Stimulated activated CD8-positive, alpha-beta memory T cell treated with anti-CD3 and anti-CD28 coated beads, Interleukin-2, amount 100 ng/mL, for 48 hours (primary cell): ENCODE measurements around the gene KISS1R.

ENCODE experiments used
- DNase-seq, 2 donors: peaks; one replicate each; pipeline ENCODE4 v3.0.0-alpha.2; 2020; ENCODE audit warnings: low read depth in 2 of 2

Gene KISS1R

DNA sequence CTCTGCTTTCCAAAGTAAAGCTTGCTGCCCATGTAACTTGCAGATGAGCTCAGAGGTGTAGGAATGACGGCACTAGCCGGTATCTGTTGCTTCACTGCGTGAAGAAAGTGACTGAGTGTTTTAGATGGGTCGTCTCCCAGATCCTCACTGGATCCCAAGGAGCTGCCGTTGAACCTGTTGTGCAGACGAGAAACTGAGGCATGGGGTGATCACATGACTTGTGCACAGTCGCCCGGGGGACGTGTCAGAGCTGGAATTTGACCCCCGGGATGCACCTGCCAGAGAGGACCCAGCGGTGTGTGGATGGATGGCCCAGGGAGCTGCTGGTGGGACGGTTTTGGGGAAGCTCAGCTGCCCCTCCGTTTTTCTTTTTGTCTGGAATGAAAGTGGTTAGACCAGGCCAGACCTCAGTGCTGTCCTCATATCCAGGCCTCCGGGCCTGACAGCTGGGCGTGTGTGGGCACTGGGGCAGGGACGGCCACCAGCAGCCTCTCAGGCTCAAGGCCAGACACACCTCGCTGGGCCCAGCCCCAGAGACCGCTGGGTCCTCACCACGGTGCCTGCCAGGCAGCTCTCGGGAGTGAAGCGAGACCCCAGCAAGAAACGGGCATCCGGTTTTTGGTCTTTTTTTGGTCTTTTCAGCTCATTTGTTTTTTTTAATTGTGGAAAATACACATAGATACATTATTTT is 21.2 kb downstream of the KISS1R start:
- DNase-seq, result no peak

DNA sequence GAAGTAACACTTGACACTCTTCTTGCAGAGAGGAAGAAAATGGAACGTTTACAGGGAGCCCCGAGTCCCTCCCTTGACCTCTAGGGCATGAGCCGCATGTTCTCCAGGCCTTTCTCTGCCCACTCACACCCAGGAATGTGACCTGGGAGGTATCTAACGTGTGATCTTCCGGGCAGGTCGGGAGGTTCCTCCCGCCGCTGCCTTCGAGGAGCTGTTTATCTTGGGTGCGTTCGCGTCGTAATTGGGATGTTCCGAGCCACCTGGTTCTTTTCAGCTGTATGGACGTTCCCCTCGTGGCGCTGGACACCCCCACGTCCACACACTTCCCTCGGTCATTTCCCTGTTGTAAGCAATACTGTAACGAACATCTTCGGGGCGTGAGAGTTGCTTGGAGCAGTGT is 22.3 kb downstream of the KISS1R start:
- no peak for DNase-seq

DNA sequence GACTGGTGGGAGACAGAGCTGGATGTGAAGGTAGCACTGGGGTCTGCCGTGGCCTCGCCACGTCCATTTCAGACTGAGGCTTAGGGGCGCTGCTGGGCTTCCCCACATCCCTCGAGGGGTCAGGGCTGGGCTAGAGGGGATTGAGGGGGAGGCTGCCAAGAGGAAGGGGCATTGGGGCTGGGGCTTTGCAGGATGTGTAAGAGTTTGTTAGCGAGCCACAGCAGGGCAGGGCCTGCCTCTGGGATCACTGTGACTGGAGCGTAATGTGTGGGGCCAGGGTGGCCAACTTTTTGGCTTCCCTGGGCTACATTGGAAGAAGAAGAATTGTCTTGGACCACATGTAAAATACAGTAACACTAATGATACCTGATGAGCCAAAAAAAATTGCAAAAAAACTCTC is 22.8 kb downstream of the KISS1R start:
- no peak for DNase-seq

DNA sequence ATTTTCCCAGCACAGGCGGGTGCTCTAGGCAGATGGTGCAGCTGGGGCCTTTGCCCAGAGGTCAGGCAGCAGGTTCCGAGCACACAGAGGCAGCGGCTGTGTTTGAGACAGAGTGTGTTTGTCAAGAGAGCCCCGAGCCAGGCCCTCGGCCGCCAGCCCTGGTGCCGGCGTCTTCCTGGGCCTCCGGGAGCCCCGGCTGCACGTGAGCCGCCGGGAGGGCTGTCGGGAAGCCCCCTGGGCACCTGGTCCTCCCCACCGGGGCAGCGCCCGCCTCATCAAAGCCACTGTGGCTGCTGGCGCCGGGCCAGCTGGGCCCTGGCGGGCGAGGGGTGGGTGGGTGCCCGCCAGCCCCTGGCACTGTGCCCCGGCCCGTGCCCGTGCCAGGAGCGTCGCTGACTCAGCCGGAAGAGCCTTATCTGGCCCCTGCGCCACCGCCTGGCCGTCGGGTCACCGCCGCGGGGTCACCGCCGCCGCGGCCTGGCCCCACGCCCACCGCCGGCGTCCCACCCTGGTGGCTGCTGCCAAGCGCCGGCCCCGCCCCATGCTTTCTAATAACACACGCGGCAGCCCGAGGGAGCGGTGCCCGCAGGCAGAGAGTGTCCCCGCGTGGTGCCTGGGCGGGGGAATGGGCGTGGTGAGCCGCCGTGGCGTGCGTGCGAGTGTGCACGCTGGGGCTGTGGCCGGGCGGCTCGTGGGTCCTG is 23.6 kb downstream of the KISS1R start:
- no peak for DNase-seq

DNA sequence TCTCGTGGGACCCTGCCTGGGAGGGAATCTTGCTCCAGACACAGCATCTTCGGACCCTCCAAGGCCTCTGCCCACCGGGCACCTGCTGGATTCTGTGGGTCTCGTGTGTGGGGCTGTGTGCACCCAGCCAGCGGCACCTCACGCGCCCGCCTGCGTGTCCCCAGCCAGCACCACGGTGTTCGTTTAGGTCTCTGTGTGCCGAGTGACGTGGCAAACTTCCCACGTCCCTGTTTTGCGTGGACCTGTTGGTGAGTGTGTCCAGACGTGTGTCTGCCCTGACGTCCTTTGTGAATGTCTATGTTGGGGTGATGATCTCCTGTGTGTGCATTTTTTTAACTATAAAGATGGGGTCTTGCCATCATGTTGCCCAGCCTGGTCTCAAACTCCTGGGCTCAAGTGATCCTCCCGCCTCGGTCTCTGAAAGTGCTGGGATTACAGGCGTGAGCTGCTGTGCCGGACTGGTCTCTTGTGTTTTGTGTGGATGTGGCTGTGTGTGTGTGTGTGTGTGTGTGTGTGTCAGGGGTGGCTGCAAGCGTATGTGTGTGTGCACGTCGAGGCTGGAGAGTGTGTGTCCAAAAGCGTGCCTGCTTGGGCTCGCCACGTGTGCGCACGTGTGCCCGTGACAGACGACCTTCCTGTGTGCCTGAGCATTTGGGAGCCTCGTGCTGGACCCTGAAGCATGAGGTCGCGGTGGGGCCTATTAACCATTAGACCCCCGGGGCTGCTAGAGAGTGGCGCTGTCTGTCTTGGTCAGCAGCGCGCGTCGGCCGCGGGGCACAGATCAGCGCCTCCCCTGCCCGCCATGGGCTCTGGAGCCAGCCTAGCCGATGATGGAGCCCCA is 24.4 kb downstream of the KISS1R start:
- no peak for DNase-seq

DNA sequence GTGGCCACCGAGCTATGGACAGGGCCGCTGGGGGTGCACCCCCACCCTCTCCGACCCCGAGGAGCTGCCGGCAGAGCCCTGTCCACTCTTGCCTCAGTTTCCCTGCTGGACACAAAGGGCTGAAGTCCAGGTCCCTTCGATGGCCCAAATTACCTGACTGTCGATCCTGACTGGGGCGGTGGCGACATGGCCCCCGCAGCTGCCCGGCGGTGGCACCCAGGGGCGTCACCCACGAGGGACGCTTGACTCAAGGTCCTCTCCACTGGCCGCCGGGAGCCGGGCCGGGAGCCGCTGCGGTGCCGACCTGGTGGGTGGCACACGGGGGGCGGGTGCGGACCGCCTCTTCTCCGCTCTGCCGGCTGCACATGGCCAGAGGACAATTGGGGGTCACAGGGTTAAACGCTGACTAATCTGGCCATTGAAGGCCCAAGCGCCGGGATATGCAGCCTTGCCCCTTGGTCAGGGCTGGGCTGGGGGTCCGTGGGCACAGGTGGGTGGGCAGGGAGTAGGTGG is 25.1 kb downstream of the KISS1R start:
- DNase-seq, result no peak

DNA sequence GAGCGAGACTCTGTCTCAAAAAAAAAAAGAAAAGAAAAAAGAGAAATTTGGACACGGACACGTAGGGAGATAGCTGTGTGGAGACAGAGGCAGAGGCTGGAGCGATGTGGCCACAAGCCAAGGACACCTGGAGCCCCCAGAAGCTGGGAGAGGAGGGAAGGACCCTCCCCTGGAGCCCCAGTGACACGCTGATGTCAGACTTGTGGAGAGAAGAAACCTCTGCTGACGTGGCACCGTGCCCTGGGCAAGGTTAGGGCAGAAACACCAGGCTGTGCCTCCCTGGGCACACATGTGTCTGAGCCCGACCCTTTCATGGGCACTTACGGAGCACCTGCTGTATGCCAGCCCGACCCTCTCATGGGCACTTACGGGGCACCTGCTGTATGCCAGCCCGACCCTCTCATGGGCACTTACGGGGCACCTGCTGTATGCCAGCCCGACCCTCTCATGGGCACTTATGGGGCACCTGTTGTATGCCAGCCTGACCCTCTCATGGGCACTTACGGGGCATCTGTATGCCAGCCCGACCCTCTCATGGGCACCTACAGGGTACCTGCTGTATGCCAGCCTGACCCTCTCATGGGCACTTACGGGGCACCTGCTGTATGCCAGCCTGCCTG is 26.5 kb downstream of the KISS1R start:
- no peak for DNase-seq

DNA sequence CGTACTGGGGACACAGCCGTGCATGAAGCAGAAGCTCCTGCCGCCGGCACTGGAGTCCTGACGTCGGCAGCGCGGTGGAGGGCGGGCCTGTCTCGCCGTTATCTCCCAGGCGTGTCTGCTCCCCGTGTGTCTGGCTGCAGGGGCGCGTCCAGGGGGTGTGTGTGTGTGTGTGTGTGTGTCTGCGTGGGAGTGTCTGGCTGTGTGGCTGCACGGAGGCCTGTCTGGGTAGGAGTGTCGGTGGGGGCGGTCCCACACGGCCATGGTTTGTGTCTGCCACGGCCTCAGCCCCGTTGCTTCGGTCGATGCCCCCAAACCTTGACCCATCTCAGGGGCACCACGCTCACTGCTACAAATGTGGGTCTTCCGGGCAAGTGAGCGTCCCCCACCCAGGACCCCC is 27.0 kb downstream of the KISS1R start:
- DNase-seq, result no peak

DNA sequence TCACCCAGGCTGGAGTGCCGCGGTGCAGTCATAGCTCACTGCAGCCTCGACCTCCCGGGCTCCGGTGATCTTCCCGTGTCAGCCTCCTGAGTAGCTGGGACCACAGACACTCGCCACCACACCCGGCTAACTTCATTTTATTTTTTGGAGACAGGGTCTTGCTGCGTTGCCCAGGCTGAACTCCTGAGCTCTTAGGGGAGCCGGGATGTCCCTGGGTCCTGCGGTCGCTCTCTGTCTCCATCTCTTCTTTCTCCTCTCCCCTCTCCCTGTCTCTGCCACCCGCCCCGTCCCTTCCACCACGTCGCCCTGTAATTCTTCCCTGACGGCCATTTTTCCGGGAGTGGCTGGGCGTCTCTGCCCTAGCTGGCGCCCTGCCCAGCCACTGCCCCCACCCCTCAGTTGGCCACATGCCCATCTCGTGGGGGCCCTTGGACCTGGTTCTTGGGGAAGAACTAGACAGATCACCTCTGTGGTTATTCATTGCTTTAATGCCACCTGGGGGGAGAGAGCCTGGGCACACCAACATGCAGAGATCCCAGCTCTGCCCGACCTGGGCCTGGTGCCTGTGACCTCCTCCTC is 27.6 kb downstream of the KISS1R start:
- DNase-seq, result no peak

DNA sequence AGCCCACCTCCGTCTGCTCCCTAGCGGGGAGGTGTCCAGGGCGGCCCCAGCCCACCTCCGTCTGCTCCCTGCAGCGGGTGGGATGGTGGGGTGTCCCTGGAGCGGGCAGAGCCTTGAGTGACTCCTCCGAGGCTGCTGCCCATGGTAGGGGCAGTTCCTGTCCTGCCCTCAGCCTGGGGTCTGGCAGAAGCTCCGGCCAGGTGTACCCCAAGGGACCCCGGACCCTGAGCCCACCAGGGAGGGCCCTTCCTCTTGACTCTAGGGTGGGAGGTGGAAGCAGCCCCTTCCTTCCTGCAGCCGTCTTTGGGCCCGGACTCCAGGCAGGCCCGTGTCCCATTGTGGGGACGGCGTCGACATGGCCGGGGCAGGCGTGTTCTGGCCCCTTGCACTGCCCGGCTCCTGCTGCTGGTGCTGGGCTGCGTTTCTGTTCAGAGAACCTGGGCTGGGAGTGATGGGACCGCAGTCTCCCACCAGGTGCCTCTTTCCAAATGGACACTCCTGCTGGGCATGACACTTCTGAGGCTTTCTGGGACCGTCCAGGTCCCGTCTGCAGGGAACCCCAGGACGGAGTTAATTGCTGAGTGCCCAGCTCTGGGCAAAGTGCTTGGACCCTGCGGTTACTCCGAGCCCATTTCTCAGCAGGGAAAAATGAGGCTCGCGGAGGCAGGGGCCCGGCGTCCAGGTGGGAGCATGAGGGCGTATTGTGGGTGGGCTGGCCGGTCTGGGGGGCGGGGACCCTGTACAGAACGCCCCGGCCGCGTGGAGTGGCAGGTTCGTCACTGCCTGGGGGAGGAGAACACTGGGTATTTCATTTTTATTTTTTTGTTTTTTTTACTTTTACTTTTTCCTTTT is 28.5 kb downstream of the KISS1R start:
- DNase-seq, result no peak

DNA sequence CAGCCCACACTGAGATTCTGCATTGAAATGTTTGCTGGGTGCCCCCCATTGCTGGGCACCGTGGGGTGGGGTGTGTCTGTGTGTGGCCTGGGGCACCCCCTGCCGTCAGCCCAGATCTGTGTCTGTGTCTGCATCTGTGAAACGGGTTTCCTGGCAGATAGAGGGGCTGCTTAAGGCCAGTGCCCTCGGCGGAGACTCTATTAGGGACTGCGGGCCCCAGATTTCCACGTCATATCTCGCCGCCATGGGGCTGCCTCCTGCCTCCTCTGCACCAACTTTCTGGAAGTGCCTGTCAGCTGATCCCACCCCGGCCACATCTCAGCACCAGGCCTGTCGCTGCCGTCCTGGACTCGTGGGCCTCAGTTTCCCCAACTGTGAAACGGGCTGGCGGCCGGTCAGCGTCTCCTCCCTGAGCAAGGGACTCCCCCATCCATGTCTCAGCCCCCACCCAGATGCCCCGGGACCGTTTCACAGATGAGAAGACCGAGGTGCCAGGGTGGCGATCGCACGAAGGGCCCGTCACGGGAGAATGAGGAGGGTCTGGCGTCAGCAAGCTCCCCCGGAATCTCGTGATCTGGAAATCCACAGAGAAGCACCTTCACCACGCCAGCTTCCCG is 30.1 kb downstream of the KISS1R start:
- DNase-seq, result no peak

DNA sequence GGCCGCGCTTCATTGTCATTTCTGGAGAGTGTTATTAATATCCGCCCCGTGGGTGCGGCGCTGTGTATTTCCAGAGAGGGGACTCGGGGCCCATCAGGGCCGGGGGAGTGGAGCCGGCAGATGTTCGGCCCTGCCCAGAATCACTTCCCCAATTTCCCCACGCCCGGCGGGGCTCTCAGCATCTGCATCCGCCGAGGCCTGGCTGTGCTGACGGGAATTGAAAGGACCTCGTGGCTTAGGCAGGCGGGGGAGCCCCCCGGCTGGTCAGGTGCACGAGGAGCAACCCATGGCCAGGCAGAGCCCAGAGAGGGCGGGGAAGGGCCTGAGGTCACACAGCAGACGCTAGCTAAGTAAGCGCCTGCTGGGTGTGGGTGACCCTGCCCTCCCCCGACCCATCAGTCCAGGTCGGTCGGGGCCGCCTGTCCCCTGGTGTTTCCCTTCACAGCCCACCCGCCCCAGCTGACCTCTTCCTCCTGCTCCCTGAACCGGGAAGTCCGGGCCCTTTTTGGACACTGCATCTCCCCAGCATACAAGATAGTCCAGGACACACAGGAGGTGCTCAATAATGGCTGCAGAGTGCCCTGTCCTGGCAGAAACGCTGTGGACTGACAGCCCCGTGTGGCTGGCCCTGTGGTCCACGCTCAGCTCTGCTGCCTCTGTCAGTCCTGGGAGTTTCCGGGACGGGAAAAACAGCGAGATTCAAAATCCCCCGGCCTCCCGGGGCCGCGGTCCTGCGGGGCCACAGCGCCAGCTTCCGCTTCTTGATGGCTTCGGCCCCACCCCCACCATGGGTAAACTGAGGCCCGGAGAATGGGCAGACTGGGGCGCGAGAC is 30.8 kb downstream of the KISS1R start:
- DNase-seq, result no peak

DNA sequence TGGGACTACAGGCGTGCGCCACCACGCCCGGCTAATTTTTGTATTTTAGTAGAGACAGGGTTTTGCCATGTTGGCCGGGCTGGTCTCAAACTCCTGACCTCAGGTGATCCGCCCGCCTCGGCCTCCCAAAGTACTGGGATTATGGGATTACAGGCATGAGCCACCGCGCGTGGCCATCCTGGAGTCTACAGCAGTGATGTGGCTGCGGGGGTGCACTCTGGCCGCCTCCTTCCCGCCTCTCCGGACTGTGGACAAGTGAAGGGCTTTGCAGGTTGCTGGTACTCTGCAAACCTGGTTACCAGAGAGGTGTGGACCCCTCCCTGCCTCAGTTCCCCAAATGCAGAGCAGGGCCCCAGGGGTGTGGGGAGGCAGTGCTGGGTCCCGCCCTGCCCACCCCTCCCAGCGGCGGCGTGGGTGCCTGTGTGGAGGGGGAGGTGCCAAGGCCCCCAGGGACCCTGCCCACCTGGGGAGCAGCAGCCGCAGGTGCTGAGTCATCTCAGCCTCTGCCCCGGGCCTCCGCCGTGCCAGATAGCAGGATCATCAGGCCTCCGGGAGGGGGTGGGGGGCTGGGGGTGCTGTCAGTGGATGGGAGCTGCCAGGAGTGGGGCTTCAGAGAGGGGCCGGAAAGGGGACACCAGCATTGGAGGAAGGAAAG is 31.8 kb downstream of the KISS1R start:
- no peak for DNase-seq

DNA sequence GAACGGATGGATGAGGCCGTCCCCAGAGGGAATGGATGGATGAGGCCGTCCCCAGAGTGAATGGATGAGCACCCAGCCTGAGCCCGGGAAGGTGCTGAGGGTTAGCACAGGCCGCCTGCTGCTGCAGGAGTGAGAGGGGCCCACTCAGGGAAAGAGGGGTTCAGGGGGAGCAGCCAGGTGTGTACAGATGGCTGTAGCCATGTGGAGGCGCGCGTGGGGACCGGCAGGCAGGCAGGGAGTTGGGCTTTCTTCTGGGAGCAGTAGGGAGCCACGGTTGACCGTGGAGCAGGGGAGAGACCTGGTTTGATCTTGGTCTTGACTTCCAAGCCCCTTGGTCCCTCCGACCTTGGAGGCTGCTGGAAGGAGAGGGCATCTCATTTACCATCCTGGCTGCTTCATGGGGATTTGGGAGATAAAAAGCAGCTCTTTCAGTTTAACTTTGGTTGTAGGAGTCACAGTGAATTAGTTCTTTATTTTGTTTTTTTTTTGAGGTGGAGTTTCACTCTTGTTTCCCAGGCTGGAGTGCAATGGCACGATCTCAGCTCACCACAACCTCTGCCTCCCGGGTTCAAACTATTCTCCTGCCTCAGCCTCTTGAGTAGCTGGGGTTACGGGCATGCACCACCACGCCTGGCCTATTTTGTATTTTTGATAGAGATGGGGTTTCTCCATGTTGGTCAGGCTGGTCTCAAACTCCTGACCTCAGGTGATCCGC is 33.4 kb downstream of the KISS1R start:
- no peak for DNase-seq

DNA sequence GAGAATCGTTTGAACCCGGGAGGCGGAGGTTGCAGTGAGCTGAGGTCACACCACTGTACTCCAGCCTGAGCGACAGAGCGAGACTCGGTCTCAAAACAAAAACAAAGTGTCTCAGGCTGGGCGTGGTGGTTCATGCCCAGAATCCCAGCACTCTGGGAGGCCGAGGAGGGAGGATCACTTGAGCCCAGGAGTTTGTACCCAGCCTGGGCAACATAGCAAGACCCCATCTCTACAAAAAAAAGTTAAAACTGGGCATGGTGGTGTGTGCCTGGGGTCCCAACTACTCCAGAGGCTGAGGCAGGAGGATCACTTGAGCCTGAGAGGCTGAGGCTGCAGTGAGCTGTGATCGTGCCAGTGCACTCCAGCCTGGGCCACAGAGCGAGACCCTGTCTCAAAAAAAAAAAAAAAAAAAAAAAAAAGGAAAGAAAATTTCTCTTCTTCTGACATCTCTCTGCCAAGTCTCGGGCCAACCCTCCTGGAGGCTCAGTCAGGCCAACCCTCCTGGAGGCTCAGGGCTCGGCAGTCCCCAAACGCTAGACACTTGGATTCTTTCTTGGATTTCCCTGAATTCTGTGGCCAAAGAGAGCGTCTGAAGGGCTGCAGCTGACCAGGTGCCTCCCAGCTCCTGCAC is 35.0 kb downstream of the KISS1R start:
- DNase-seq, result no peak

DNA sequence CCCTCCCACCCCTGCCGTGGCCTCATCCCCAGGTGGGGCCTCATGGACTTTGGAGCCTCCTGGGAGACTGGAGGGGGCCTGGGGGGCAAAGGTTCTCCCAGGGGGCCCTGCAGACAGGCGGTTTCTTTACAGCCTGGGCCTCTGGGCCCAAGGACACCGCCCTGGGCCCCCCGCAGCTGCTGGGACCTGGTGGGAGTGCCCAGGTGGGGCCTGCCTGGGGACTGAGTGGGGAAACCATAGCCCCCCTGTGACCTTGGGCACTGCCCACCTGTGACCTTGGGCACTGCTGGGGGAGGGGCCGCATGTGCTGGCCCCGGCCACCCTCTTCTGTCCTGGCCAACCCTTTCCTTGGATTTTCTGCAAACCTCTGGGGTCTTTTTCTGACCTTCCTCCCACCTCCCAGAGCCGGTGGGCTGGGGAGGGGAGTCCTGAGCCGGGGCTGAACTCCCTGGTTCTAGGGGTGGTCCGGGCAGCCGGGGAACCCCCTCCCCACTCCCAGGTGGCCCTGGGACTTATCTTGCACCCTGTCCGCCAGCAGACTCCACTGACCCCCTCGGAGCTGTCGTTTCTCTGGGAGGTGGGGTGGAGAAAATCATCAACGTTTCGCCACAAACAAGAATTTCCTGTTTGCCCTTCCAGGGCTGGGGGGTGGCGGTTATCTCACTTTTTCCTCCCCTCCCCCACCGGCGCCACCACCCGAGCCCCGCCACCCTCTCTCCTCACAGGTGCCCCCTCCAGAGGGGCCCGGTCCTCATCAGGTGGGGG is 35.7 kb downstream of the KISS1R start:
- no peak for DNase-seq
